H1 (cell line): ENCODE results near the gene RFX1. TPM values are rescaled to one million over a fixed set of nuclear protein-coding genes. Genes with fewer than 3 reads are reported as not detected.

Experiments used
- CTCF ChIA-PET: fragments of 300-600 bp; sonication (Branson Sonifier 250); formaldehyde crosslinking; loops from one replicate; lab custom pipeline; 2021; ENCODE audit not compliant: partially characterized antibody; lab: Charles Lee
- POLR2A ChIA-PET: fragments of 300-600 bp; sonication (Branson Sonifier 250); formaldehyde crosslinking; loops from one replicate; lab custom pipeline; 2021; ENCODE audit warnings: inconsistent platforms; ENCODE audit not compliant: partially characterized antibody; lab: Charles Lee
- DNase-seq, 2 experiments: peaks; one replicate each; pipeline versions ENCODE4 v3.0.0 to v3.0.0-alpha.2; 2010 to 2022; ENCODE audit warnings: low spot score in 2 of 2, low read depth in 1 of 2, mixed read lengths in 1 of 2
- FAIRE-seq: peaks from 2 replicates; lab custom pipeline; 2011; peaks lifted over from hg19 to GRCh38; lab: Jason Lieb, UNC
- H2AFZ ChIP-seq: 2 replicates; pipeline ENCODE4 v1.8.1; 2012; ENCODE audit warnings: low read length, inconsistent platforms
- H2AK5ac ChIP-seq: 2 replicates; pipeline ENCODE4 v1.6.1; 2013; ENCODE audit warnings: low read depth, low read length
- H2BK120ac ChIP-seq: replicated peaks from 2 replicates; pipeline ENCODE3; 2013; ENCODE audit warnings: low read depth, low read length, inconsistent platforms
- H2BK12ac ChIP-seq: 2 replicates; pipeline ENCODE4 v1.6.1; 2013; ENCODE audit warnings: low read depth, low read length
- H2BK15ac ChIP-seq: 2 replicates; pipeline ENCODE4 v1.6.1; 2013; ENCODE audit warnings: low read length
- H2BK20ac ChIP-seq: 2 replicates; pipeline ENCODE4 v1.6.1; 2013; ENCODE audit warnings: low read length
- H2BK5ac ChIP-seq: 2 replicates; pipeline ENCODE4 v1.6.1; 2013; ENCODE audit warnings: low read depth, low read length
- H3K14ac ChIP-seq: 2 replicates; pipeline ENCODE4 v1.6.1; 2013; ENCODE audit warnings: inconsistent platforms; ENCODE audit not compliant: insufficient read length
- H3K18ac ChIP-seq: 2 replicates; pipeline ENCODE4 v1.6.1; 2013; ENCODE audit warnings: low read length; ENCODE audit errors: extremely low read depth
- H3K23ac ChIP-seq: 2 replicates; pipeline ENCODE4 v1.6.1; 2013; ENCODE audit warnings: inconsistent platforms; ENCODE audit not compliant: insufficient read length
- H3K23me2 ChIP-seq: 2 replicates; pipeline ENCODE4 v1.6.1; 2013; ENCODE audit warnings: low read depth, low read length
- H3K27ac ChIP-seq: 2 replicates; pipeline ENCODE4 v1.6.1; 2011; ENCODE audit warnings: low read depth, low read length, inconsistent platforms
- H3K27me3 ChIP-seq, 4 experiments: replicated peaks in 1 of 4; 1 replicate in 1 of 4; 2 replicates in 3 of 4; pipeline versions ENCODE4 v1.6.1 to v1.8.1; 2011 to 2013; ENCODE audit warnings: low read length in 3 of 4, mild to moderate bottlenecking in 3 of 4, inconsistent platforms in 2 of 4, mixed read lengths in 2 of 4, moderate library complexity in 1 of 4; ENCODE audit not compliant: control insufficient read depth in 3 of 4, insufficient read depth in 3 of 4; ENCODE audit errors: extremely low read depth in 1 of 4
- H3K36me3 ChIP-seq, 4 experiments: 2 replicates each; pipeline versions ENCODE4 v1.6.1 to v1.8.1; 2011 to 2013; ENCODE audit warnings: mild to moderate bottlenecking in 4 of 4, low read length in 3 of 4, moderate library complexity in 2 of 4, control low read depth in 1 of 4, inconsistent platforms in 1 of 4; ENCODE audit not compliant: insufficient read depth in 4 of 4, control insufficient read depth in 2 of 4
- H3K4ac ChIP-seq: replicated peaks from 2 replicates; pipeline ENCODE3; 2013; ENCODE audit warnings: low read length, low read depth, mixed read lengths, inconsistent platforms; ENCODE audit not compliant: insufficient read length
- H3K4me1 ChIP-seq, 4 experiments: replicated peaks in 1 of 4; 1 replicate in 1 of 4; 2 replicates in 3 of 4; pipeline versions ENCODE4 v1.6.1 to v1.8.1; 2011 to 2013; ENCODE audit warnings: low read length in 3 of 4, inconsistent platforms in 2 of 4, mixed read lengths in 1 of 4; ENCODE audit not compliant: insufficient read depth in 4 of 4, control insufficient read depth in 3 of 4
- H3K4me2 ChIP-seq, 2 experiments: 2 replicates each; pipeline versions ENCODE4 v1.6.1 to v1.8.1; 2011 to 2013; ENCODE audit warnings: low read depth in 2 of 2, low read length in 2 of 2, control low read depth in 1 of 2, inconsistent platforms in 1 of 2, mild to moderate bottlenecking in 1 of 2; ENCODE audit not compliant: insufficient read depth in 1 of 2
- H3K4me3 ChIP-seq, 4 experiments: fragments of 200-600, 300-600 bp in 1 of 4; sonication (generic), shearing (Covaris generic), sonication (Bioruptor Twin) in 1 of 4; 2 replicates each; pipeline versions ENCODE4 v1.5.1 to v1.8.1; 2011 to 2016; ENCODE audit warnings: low read length in 4 of 4, low read depth in 3 of 4, control low read depth in 2 of 4, inconsistent platforms in 2 of 4, mild to moderate bottlenecking in 2 of 4, mixed read lengths in 1 of 4, moderate library complexity in 1 of 4; ENCODE audit not compliant: insufficient read depth in 2 of 4; ENCODE audit errors: extremely low read depth in 1 of 4
- H3K56ac ChIP-seq: replicated peaks from 2 replicates; pipeline ENCODE3; 2013; ENCODE audit warnings: low read depth, mild to moderate bottlenecking, mixed read lengths, low read length, inconsistent platforms; ENCODE audit not compliant: insufficient read length
- H3K79me1 ChIP-seq: 2 replicates; pipeline ENCODE4 v1.6.1; 2013; ENCODE audit warnings: low read depth, low read length, control low read depth
- H3K79me2 ChIP-seq, 2 experiments: 2 replicates each; pipeline versions ENCODE4 v1.6.1 to v1.8.1; 2012 to 2013; ENCODE audit warnings: low read length in 2 of 2, mild to moderate bottlenecking in 2 of 2, inconsistent platforms in 1 of 2; ENCODE audit not compliant: insufficient read depth in 2 of 2, control insufficient read depth in 1 of 2
- H3K9ac ChIP-seq, 4 experiments: replicated peaks in 1 of 4; 1 replicate in 1 of 4; 2 replicates in 3 of 4; pipeline versions ENCODE4 v1.6.1 to v1.8.1; 2011 to 2013; ENCODE audit warnings: low read depth in 3 of 4, low read length in 3 of 4, control low read depth in 2 of 4, mild to moderate bottlenecking in 2 of 4, moderate library complexity in 2 of 4, inconsistent platforms in 1 of 4; ENCODE audit errors: extremely low read depth in 1 of 4
- H3K9me3 ChIP-seq, 2 experiments: 2 replicates each; pipeline versions ENCODE4 v1.6.1 to v1.8.1; 2012 to 2013; ENCODE audit warnings: mild to moderate bottlenecking in 2 of 2, moderate library complexity in 2 of 2, control low read depth in 1 of 2, inconsistent platforms in 1 of 2, low read depth in 1 of 2, low read length in 1 of 2, mixed read lengths in 1 of 2; ENCODE audit not compliant: insufficient read depth in 2 of 2
- H4K20me1 ChIP-seq, 2 experiments: replicated peaks in 1 of 2; 2 replicates each; pipeline versions ENCODE3 to v1.8.1; 2011 to 2013; ENCODE audit warnings: inconsistent platforms in 2 of 2, low read length in 2 of 2, mild to moderate bottlenecking in 1 of 2; ENCODE audit not compliant: insufficient read depth in 2 of 2, control insufficient read depth in 1 of 2
- H4K5ac ChIP-seq: 2 replicates; pipeline ENCODE4 v1.6.1; 2013; ENCODE audit warnings: low read length, low read depth, mixed read lengths, inconsistent platforms; ENCODE audit not compliant: insufficient read length
- H4K8ac ChIP-seq: 2 replicates; pipeline ENCODE4 v1.8.0; 2013; ENCODE audit warnings: mild to moderate bottlenecking, moderate library complexity, low read length, inconsistent platforms; ENCODE audit not compliant: insufficient read depth; ENCODE audit errors: extremely low read depth
- H4K91ac ChIP-seq: replicated peaks from 2 replicates; pipeline ENCODE3; 2013; ENCODE audit warnings: low read length, mixed read lengths, inconsistent platforms; ENCODE audit not compliant: insufficient read length
- POLR2AphosphoS5 ChIP-seq: IDR thresholded peaks from 2 replicates; pipeline ENCODE4 v1.6.1; 2011; ENCODE audit warnings: low read depth, low read length
- TAF7 ChIP-seq: optimal IDR thresholded peaks from 2 replicates; pipeline ENCODE3; 2011; ENCODE audit warnings: low read depth, mild to moderate bottlenecking, inconsistent platforms, low read length, moderate library complexity, borderline replicate concordance
- WGBS, 2 experiments: shearing (Covaris generic) in 1 of 2; methylation state at CpG; one replicate each; pipeline versions ENCODE4 v1.1.6 to v1.1.7; 2013 to 2015; ENCODE audit warnings: low lambda C conversion rate in 2 of 2, mixed read lengths in 2 of 2, inconsistent platforms in 1 of 2, low coverage in 1 of 2, missing lambda C conversion rate in 1 of 2; ENCODE audit not compliant: insufficient replicate concordance in 2 of 2, insufficient coverage in 1 of 2, insufficient read length in 1 of 2; ENCODE audit errors: extremely low coverage in 1 of 2, missing lambda C conversion rate in 1 of 2; 5-methylcytosine and 5-hydroxymethylcytosine counted together
- polyA plus RNA-seq, 7 experiments: library from polyadenylated mRNA; depleted of rRNA in 3 of 7; stranded (reverse) in 5 of 7; unstranded in 2 of 7; fragments of >200 nt in 5 of 7; fragments of 200-250 nt in 2 of 7; gene quantifications; 1 replicate in 5 of 7; 2 replicates in 1 of 7; 4 replicates in 1 of 7; pipeline versions ENCODE4 v1.2.1 to v1.2.3, GENCODE V29; 2011 to 2013; ENCODE audit warnings: missing spikeins in 2 of 7, mixed read lengths in 2 of 7
- total RNA-seq: library from RNA; stranded (reverse); fragmentation: NEBNext Ultra II Directional; extraction: Animal tissue kit (Norgen Biotek cat#: 25700); gene quantifications from 2 replicates; pipeline ENCODE4 v1.2.1, GENCODE V29; 2021

RFX1 gene
- total and polyA plus RNA-seq, 2 of the 8 experiments (the other 6 are each of a cell fraction or from before 2014, with no cell fraction given) = 4.9 to 17.0 TPM

- peaks cover 20 to 45% (median 44%) of the 10 kb centered on the region in 4 experiments for H3K36me3 ChIP-seq
- no peak overlapping the region; a peak in 1 of 7 replicates for H3K9ac ChIP-seq
- no peak overlapping the region for H2AK5ac ChIP-seq
- peaks cover 13% of the 10 kb centered on the region for H3K79me1 ChIP-seq
- no peak overlapping the region for H3K4ac ChIP-seq
- no peak overlapping the region for H3K4me2 ChIP-seq
- no peak overlapping the region for H4K91ac ChIP-seq
- no peak overlapping the region for H2BK120ac ChIP-seq
- H3K18ac ChIP-seq = no peak overlapping the region
- DNase-seq = no peak
- no peak overlapping the region for H3K14ac ChIP-seq
- no peak overlapping the region for H2BK15ac ChIP-seq
- no peak overlapping the region for H3K27ac ChIP-seq
- H2BK5ac ChIP-seq = no peak overlapping the region
- no peak overlapping the region for H3K56ac ChIP-seq
- H3K4me1 ChIP-seq = peaks cover 0 to 7% (median 3%) of the 10 kb centered on the region in 4 experiments; a peak in 6 of 7 replicates
- no peak overlapping the region for H3K23ac ChIP-seq
- POLR2A ChIA-PET = interaction anchor here (0.5 to 2.3 kb wide), 6 partner anchors 18 to 208 kb away, joined by 3 to 7 read pairs (median 3); no protein-coding TSS in a partner anchor
- no peaks in the 10 kb centered on the region for H3K27me3 ChIP-seq
- no peak overlapping the region for H2AFZ ChIP-seq
- TF ChIP-seq POLR2AphosphoS5 (0 out of 2 replicates have a peak, but pooled peaks have one; percentile 21), TAF7 (no peak)
- TF ChIP-seq, all 59 proteins: peak for 1
- peaks cover 0 to 16% of the 10 kb centered on the region in 2 experiments for H4K20me1 ChIP-seq
- H4K5ac ChIP-seq = no peak overlapping the region
- WGBS, 2 experiments = 93% methylated on average over 12 of the region's 16 CpGs; no CpG with 5 or more reads in 1 of the 2 experiments
- CTCF ChIA-PET = interaction anchor here (0.6 to 7.8 kb wide), 9 partner anchors 19 to 117 kb away, joined by 3 to 77 read pairs (median 3); partner anchors contain the start of genes BRME1 and CC2D1A
- H3K23me2 ChIP-seq = peaks cover 9% of the 10 kb centered on the region
- peaks cover 0 to 19% of the 10 kb centered on the region in 2 experiments; a peak in 3 of 4 replicates for H3K79me2 ChIP-seq
- no peak overlapping the region for H4K8ac ChIP-seq
- no peak overlapping the region for H2BK20ac ChIP-seq
- H3K9me3 ChIP-seq = no peaks in the 10 kb centered on the region
- no peak overlapping the region for H3K4me3 ChIP-seq
- H2BK12ac ChIP-seq = no peak overlapping the region
- FAIRE-seq = no peak
Measured at GRCh38 chr19:13956365-13956744, 49.8 kb downstream of the RFX1 start.
